Upper lobe of left lung (tissue), 4 donors: ENCODE measurements around the gene SRSF2.

ENCODE experiments used
- EP300 ChIP-seq, 4 donors: sonication (generic); formaldehyde crosslinking; IDR thresholded peaks; one replicate each; pipeline ENCODE4 v1.5.1; 2017; ENCODE audit warnings: antibody characterized with exemption in 4 of 4, control low read depth in 2 of 4
- POLR2A ChIP-seq, 4 donors: fragments of 450-650 bp; IDR thresholded peaks; one replicate each; pipeline ENCODE4 v1.5.1; 2016 to 2017; ENCODE audit warnings: antibody characterized with exemption in 4 of 4, mild to moderate bottlenecking in 2 of 4
- POLR2AphosphoS5 ChIP-seq, 2 donors: sonication (generic); formaldehyde crosslinking; IDR thresholded peaks; one replicate each; pipeline ENCODE4 v1.5.1; 2017; ENCODE audit warnings: antibody characterized with exemption in 2 of 2
- TF ChIP-seq, protein P1 (sequence below), 6 experiments: fragments of 450-650 bp in 4 of 6; fragments of 200-600 bp in 2 of 6; sonication (generic) in 2 of 6; IDR thresholded peaks; one replicate each; pipeline ENCODE4 v1.5.1; 2016 to 2019; ENCODE audit warnings: antibody characterized with exemption in 6 of 6

DNA sequence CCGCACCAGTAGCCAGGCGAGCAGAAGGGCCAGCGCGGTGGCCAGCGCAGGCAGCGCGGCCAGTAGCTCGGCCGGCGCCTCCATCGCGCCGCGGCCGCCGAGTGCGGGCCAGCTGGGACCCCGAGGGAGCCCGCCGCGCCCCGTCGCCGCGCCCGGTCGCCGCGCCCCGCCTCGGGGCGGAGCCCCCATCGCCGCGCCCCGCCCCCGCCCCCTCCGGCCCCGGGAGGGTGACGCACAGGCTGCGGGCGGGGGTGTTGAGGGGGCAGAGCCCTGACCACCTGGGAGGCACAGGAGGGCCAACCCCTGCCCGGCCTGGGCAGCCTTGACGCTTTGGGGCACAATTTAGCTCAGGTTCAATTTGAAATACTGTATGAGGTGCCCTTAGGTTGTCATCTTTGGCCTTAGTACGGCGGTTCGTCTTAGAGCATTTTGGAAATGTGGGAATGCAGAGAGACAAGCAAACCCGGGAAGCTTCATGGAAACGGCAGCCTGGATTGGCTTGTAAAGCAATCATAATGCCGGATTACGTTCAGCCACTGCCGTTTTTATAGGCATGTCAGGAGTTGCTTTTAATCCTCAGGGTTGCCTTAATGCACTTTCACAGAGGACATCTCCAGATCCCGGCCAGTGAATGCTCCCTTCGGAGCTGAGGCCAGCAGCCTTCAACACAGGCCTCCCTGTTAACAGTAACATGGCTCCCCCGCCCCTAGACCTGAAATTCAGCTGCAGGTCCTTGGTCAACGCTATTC lies 26.1 kb downstream of the SRSF2 start, which contains the start of gene MXRA7:
- TF ChIP-seq, protein P1, sequence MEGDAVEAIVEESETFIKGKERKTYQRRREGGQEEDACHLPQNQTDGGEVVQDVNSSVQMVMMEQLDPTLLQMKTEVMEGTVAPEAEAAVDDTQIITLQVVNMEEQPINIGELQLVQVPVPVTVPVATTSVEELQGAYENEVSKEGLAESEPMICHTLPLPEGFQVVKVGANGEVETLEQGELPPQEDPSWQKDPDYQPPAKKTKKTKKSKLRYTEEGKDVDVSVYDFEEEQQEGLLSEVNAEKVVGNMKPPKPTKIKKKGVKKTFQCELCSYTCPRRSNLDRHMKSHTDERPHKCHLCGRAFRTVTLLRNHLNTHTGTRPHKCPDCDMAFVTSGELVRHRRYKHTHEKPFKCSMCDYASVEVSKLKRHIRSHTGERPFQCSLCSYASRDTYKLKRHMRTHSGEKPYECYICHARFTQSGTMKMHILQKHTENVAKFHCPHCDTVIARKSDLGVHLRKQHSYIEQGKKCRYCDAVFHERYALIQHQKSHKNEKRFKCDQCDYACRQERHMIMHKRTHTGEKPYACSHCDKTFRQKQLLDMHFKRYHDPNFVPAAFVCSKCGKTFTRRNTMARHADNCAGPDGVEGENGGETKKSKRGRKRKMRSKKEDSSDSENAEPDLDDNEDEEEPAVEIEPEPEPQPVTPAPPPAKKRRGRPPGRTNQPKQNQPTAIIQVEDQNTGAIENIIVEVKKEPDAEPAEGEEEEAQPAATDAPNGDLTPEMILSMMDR (IDR thresholded peaks at IDR 0.05): no peak
- TF ChIP-seq EP300 (IDR thresholded peaks at IDR 0.05): no peak
- peak in 1 of 4 donors; percentile 22 for TF ChIP-seq POLR2A (IDR thresholded peaks at IDR 0.05)
- TF ChIP-seq POLR2AphosphoS5 (IDR thresholded peaks at IDR 0.05): peak in 1 of 2 donors; percentile 55
